ENCODE results near the gene SLC9C1.

DNA sequence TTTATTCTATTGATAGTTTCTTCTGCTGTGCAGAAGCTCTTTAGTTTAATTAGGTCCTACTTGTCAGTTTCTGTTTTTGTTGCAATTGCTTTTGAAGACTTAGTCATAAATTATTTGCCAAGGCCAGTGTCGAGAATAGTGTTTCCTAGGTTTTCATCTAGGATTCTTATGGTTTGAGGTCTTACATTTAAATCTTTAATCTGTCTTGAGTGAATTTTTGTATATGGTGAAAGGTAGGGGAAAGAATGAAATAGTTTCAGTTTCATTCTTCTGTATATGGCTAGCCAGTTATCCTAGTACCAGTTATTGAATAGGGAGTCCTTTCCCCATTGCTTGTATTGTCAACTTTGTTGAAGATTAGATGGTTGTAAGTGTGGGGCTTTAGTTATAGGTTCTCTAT lies 150.3 kb downstream of the SLC9C1 start:
- TF ChIP-seq CTCF (optimal IDR thresholded peaks at IDR 0.05 in 1 of 3, IDR thresholded peaks at IDR 0.05 in 1 of 3, conservative IDR thresholded peaks at IDR 0.05 in 1 of 3; ENCODE audit: extremely low read depth in 1 of 3, insufficient read depth in 2 of 3, low read length in 3 of 3) (no peak), EZH2 (IDR thresholded peaks at IDR 0.05; ENCODE audit: low read length) (no peak)

Measured in keratinocyte (primary cell).